Left ventricle myocardium inferior (tissue), 1 donor: ENCODE data around the gene MDGA2. TPM values are rescaled to one million over a fixed set of nuclear protein-coding genes. Genes with fewer than 3 reads are reported as not detected.

Experiments used
- DNase-seq: peaks from one replicate; pipeline ENCODE4 v3.0.0-alpha.2; 2020
- H3K27ac ChIP-seq: fragments of 200-600 bp; replicated peaks from 2 replicates; pipeline ENCODE4 v1.8.0; 2021
- H3K27me3 ChIP-seq: fragments of 200-600 bp; 2 replicates; pipeline ENCODE4 v1.8.0; 2021; ENCODE audit warnings: low read depth
- H3K36me3 ChIP-seq: fragments of 200-600 bp; 2 replicates; pipeline ENCODE4 v1.8.0; 2021
- H3K4me1 ChIP-seq: fragments of 200-600 bp; 2 replicates; pipeline ENCODE4 v1.8.0; 2021
- H3K4me3 ChIP-seq: fragments of 200-600 bp; 2 replicates; pipeline ENCODE4 v1.8.0; 2021; ENCODE audit warnings: mild to moderate bottlenecking, moderate library complexity
- H3K9me3 ChIP-seq: fragments of 200-600 bp; replicated peaks from 2 replicates; pipeline ENCODE4 v1.8.0; 2021
- CTCF ChIP-seq: fragments of 200-600 bp; IDR thresholded peaks from 2 replicates; pipeline ENCODE4 v1.8.0; 2021; ENCODE audit warnings: antibody characterized with exemption, mild to moderate bottlenecking, borderline replicate concordance
- intact Hi-C: fragments of 100-400 bp; cut with micrococcal nuclease; formaldehyde crosslinking; loops from one replicate; pipeline ENCODE4 v1.11.0; 2022
- total RNA-seq: library from RNA; stranded (reverse); fragmentation: NEBNext Ultra II Directional; extraction: Animal tissue kit (Norgen Biotek cat#: 25700); gene quantifications from one replicate; pipeline ENCODE4 v1.2.1, GENCODE V29; 2021
- donor health status: DM: no; HTN: yes; CAD: no; lungs with severe emphysema.

The MDGA2 gene
- total RNA-seq, 1 donor from 2014 or later = 0.19 TPM

- no peak overlapping the region for H3K27ac ChIP-seq
- H3K36me3 ChIP-seq = no peaks in the 10 kb centered on the region
- H3K4me3 ChIP-seq = no peak overlapping the region
- no peak for DNase-seq
- no peak for TF ChIP-seq CTCF
- intact Hi-C loops = no loop called here
- no peaks in the 10 kb centered on the region for H3K4me1 ChIP-seq
- H3K9me3 ChIP-seq = no peaks in the 10 kb centered on the region
- H3K27me3 ChIP-seq = no peaks in the 10 kb centered on the region
Measured at GRCh38 chr14:46887144-46887543, 788.3 kb downstream of the MDGA2 start.

GRCh38 chr14:46885566-46885965, 789.8 kb downstream of the MDGA2 start:
- Histone ChIP-seq H3K27me3 (no peaks in the 10 kb centered on the region), H3K36me3 (no peaks in the 10 kb centered on the region), H3K4me3 (no peak overlapping the region), H3K9me3 (no peaks in the 10 kb centered on the region), H3K4me1 (no peaks in the 10 kb centered on the region), H3K27ac (no peak overlapping the region)
- TF ChIP-seq CTCF = no peak
- intact Hi-C loops = no loop called here
- no peak for DNase-seq

GRCh38 chr14:46861753-46862152, 813.7 kb downstream of the MDGA2 start:
- Histone ChIP-seq H3K9me3 (peaks cover 7% of the 10 kb centered on the region), H3K36me3 (no peaks in the 10 kb centered on the region), H3K4me1 (no peaks in the 10 kb centered on the region), H3K4me3 (no peak overlapping the region), H3K27ac (no peak overlapping the region), H3K27me3 (no peaks in the 10 kb centered on the region)
- intact Hi-C loops = no loop called here
- TF ChIP-seq CTCF = no peak
- DNase-seq = no peak

- Histone ChIP-seq H3K9me3 (no peaks in the 10 kb centered on the region), H3K4me1 (no peaks in the 10 kb centered on the region), H3K4me3 (no peak overlapping the region), H3K36me3 (no peaks in the 10 kb centered on the region), H3K27ac (no peak overlapping the region), H3K27me3 (no peaks in the 10 kb centered on the region)
- DNase-seq = no peak
- TF ChIP-seq CTCF = no peak
- intact Hi-C loops = no loop called here
Measured at GRCh38 chr14:46840944-46841720, 834.3 kb downstream of the MDGA2 start.

GRCh38 chr14:46820291-46820690, 855.1 kb downstream of the MDGA2 start:
- intact Hi-C loops = no loop called here

More at GRCh38 chr14:46820291-46820690, 855.1 kb downstream of the MDGA2 start:
- Histone ChIP-seq H3K9me3 (peaks cover 2% of the 10 kb centered on the region), H3K4me1 (no peaks in the 10 kb centered on the region), H3K27ac (no peak overlapping the region), H3K27me3 (no peaks in the 10 kb centered on the region), H3K4me3 (no peak overlapping the region), H3K36me3 (no peaks in the 10 kb centered on the region)
- no peak for DNase-seq
- no peak for TF ChIP-seq CTCF
